HUDEP-2 (cell line): ENCODE measurements around the gene SERPINA12.

Source experiments
- DNase-seq, 76 experiments: peaks; one replicate each; lab custom pipeline; 2025; ENCODE audit not compliant: unreplicated experiment in 76 of 76; lab: John Stamatoyannopoulos, UW

Gene SERPINA12

GRCh38 chr14:94445003-94445402, 64.3 kb downstream of the SERPINA12 start:
- DNase-seq: no peak

- no peak for DNase-seq
These were observed 67.6 kb downstream of the SERPINA12 start for GRCh38 chr14:94441531-94442205.

- DNase-seq: no peak
These were observed 68.1 kb downstream of the SERPINA12 start for GRCh38 chr14:94441130-94441529.

GRCh38 chr14:94439453-94440057, 69.7 kb downstream of the SERPINA12 start:
- no peak for DNase-seq
